ENCODE results near the gene SERAC1. TPM values are rescaled to one million over a fixed set of nuclear protein-coding genes. Genes with fewer than 3 reads are reported as not detected.

Gene SERAC1
- 1 to 10 TPM; 6.7 to 7.1 TPM for total RNA-seq

GRCh38 chr6:158168040-158168289 lies at the start of gene SERAC1:
TSS of gene SERAC1 (minus strand) at chr6:158168262. CDS start at chr6:158158363, 9,899 bp downstream.

Other genes with a start within 250 kb of the SERAC1 start
- 10 to 100 TPM; 31.7 to 32.0 TPM for gene SYNJ2, start 186.4 kb downstream of the SERAC1 start, total RNA-seq
- 10 to 100 TPM; 19.8 to 20.3 TPM for gene GTF2H5, start 88 bp upstream of the SERAC1 start, total RNA-seq
- 10 to 100 TPM; 46.3 to 48.2 TPM for gene TULP4, start 144.2 kb upstream of the SERAC1 start, total RNA-seq